Kidney capillary endothelial cell (primary cell): ENCODE measurements around the gene ALPK3.
A peak's percentile ranks its signal among the peaks of the same experiment; 100 is the strongest.

ENCODE experiments used
- DNase-seq: peaks from one replicate; pipeline ENCODE4 v3.0.0-alpha.2; 2018; ENCODE audit warnings: low spot score

Gene ALPK3

GRCh38 chr15:84893607-84894006 lies 76.5 kb downstream of the ALPK3 start:
- DNase-seq = no peak

DNA sequence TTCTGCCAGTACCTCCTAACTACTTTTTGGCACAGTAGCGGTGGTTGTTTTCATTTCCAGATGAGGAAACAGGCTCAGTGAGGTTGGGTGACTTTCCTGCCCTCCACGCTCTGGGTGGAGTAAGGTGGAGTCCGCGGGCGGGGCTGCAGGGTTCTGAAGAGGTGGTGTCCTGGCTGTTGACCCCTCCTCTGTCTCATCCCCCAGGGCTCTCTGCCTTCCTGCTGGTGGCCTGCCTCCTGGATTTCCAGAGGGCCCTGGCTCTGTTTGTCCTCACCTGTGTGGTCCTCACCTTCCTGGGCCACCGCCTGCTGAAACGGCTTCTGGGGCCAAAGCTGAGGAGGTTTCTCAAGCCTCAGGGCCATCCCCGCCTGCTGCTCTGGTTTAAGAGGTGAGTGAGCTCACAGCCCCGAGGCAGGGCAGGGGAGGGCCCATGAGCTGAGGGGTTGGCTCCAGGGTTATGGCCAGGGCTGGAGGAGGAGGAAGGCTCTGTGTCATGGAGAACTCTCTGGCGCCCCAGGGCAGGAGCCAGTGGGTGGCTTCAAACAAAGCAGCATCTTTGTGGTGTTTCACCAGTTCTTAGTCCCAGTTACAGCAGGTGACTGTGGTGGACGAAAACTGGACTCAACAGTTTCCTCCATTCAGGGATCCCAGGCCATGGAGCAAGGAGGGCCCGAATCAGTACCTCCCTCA lies 77.7 kb downstream of the ALPK3 start:
- DNase-seq = no peak

DNA sequence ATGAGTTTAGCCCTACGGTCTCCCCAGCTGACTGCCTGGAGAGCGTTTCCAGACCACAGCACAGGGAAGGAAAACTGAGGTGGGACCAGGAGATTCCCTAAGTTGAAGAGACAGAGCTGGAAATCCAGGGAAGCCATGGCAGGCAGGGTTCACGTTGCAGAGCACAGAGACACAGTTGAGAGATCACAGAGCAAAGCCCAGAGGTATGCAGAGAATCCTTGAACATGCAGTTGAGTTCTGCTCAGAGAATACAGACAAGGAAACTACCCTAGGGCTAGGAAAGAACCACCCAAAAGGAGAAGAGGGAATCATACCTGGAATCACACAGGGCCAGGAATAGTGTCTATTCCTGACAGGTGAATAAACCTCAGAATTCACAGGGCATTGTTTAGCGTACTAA lies 81.6 kb downstream of the ALPK3 start:
- no peak for DNase-seq

GRCh38 chr15:84899750-84900149 lies 82.6 kb downstream of the ALPK3 start:
- no peak for DNase-seq

DNA sequence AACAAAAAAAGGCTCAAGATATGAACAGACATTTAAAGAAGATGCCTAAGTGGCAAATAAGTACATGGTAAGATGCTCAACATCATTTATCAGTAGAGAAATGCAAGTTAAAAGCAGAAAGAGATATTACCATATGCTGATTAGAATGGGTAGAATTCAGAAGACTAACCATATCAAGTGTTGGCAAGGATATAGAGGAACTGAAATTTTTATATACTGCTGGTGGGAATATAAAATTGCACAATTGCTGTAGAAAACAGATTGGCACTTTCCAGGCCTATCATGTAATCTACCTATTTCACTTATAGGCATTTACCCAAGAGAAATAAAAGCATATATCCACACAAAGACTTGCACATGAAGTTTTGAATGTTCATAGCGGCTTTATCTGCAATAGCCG lies 84.4 kb downstream of the ALPK3 start:
- no peak for DNase-seq

DNA sequence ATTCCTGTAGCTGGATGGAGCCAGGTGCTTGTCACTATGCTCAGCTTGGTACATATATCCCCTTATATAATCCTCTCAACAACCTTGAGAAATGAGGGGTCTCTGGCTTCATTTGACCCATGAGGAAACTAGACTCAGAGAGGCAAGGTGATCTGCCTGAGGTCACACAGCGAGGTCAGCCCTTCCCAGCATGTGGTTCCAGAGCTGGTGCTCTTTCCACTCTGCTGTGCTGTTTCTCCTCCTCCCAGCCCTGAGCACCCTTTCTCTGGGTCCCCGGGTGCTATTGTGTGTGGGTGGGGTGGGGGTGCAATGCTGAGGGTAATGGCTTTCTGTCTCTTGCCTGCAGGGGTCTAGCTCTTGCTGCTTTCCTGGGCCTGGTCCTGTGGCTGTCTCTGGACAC lies 86.6 kb downstream of the ALPK3 start:
- DNase-seq = no peak

- DNase-seq = no peak
Measured at GRCh38 chr15:84904419-84904818, 87.3 kb downstream of the ALPK3 start.

DNA sequence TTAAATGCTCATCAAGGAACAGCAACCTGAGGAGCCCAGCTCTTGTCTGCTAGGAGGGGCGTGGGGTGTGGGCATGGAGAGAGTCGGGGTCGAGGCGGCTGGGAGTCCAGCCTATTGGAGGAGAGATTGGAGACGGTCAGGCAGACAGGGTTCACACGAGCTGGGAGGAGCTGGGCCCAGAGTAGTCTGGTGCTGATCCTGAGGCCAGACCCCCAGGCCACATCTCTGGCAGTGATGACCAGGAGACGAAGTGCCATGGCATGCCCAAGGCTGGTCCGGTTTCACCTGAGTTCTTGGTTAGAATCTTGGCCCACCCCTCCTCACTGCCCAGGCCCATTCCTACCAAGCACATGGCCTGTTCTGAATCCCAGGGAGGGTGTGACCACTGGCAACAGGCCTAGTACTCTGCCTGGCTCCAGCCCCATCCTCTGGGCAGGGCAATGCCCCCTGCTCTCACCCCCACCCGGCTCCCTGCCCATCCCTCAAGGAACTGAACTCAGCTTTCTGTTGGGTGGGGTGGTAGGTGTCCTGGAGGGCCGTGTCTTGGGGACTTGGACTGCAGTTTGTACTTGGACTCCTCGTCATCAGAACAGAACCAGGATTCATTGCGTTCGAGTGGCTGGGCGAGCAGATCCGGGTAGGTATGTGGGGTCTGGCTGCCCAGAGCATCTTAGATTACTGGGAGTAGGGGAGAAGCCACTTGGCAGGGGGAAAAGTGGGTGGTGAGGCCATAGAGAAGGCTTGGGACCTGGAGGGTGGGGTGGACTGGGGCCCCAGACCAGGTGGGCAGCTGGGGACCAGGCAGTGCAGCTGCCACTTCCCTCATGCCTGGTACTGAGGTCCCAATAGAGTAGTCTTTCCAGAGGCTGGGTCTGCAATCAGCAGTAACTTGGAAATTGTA lies 88.1 kb downstream of the ALPK3 start:
- no peak for DNase-seq

DNA sequence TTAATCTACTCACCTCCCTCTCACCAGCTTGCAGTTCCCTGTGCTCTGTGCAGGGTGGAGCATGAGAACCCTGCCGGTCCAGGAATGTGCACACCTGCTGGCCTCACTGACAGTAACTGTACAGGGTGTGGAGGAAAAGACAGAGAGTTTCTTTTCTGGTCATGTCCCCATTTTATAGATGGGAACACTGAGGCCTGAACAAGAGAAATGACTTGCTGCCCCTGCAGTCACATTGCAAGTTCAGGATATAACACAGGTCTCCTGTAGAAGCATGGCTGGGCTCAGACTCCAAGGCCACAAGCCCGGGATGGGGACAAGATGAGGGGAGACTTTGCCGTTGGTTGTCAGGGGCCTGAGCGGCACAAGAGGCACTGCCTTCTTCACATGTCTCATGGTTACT lies 90.6 kb downstream of the ALPK3 start:
- DNase-seq = no peak

DNA sequence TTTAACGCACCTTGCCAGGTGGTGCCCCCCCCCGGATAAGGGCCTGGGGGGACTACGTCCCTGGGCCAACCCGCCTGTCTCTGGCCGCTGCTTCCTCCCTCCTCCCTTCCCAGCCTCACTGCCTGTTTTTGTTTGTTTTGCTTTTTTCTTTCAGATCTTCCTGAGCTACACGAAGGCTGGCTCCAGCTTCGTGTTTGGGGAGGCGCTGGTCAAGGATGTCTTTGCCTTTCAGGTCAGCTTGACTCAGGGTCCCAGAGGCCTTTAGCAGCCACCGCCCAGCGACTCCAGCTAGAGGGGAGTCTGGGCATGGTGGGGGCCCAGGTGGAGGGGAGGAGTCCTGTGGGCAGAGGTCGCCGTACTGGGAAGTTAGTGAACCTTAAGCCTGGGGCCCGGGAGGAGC lies 91.4 kb downstream of the ALPK3 start:
- DNase-seq = no peak

- no peak for DNase-seq
Measured at GRCh38 chr15:84909029-84909428, 91.9 kb downstream of the ALPK3 start.

GRCh38 chr15:84909782-84910181 lies 92.6 kb downstream of the ALPK3 start:
- DNase-seq = no peak

- no peak for DNase-seq
Measured at GRCh38 chr15:84910928-84911623, 93.9 kb downstream of the ALPK3 start.

- peak; percentile 97 for DNase-seq
Measured at GRCh38 chr15:84911879-84912660, 94.9 kb downstream of the ALPK3 start.

- no peak for DNase-seq
Measured at GRCh38 chr15:84913360-84913723, 96.2 kb downstream of the ALPK3 start.

DNA sequence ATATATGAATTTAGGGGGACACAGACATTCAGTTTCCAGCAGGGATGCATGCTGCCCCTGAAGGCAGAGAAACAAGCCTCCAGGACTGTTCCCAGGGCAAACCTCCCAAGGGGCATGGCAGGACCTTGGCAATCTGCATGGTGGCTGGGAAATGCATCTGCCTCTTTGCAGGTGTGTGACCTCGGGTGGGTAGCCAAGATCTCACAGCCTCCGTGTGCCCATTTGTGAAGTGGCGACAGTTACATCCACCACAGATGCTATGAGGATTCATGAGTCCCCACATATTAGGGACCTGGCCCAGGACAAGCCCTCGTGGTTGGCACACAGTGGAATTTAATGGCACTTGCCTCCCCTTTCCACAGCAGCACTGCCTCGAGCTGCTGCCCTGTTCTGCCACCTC lies 97.2 kb downstream of the ALPK3 start:
- no peak for DNase-seq

DNA sequence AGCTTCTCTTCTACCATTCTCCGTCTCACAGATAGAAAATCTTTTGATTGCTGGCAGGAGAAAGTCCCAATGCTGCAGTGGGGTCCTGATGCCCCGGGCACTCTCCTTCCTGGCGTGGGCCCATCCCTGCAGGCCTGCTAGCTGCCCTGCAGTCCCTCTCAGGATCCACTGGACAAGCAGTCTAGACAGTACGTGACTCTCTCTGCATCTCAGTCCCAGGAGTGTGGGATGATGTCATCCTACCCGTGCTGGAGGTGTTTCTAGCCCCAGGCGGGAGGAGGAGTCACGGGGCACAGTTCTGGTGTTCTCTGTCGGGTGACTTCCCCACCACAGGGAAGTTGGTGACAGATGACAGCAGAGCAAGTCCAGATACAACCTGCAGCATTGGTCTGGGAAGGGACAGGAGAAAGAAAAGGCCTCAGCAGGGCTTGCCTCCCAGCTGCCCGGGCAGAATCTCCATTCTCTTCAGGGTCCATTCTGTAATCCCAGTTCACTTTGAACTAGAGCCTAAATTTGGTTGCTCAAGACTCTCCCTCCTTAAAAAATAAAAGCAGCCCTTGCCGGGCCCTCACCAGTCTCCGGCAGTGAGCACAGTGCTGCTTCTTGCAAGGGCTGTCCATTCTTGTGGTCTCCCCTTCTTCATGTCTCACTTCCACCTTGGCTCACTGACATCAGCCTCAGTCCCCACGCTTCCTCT lies 97.9 kb downstream of the ALPK3 start:
- DNase-seq = peak; percentile 83

DNA sequence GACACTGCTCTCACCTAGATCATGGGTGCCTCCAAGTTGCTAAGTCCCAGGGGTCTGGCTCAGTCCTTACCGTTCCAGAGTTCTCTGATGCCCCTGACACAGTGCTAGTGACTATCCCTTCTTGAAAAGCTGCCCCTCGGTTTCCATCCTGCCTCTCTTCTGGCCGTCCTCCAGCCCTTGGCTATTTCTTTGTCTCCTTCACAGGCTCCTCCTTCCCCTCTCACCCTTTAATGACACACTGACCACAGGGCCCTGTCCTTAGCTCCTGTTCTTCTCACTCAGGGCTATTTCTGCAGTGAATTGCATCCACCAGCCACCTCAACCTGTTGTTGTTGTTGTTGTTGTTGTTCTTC lies 98.4 kb downstream of the ALPK3 start:
- DNase-seq = no peak

GRCh38 chr15:84917452-84917851 lies 100.3 kb downstream of the ALPK3 start:
- DNase-seq = no peak

GRCh38 chr15:84919106-84919667 lies 102.0 kb downstream of the ALPK3 start:
- no peak for DNase-seq

DNA sequence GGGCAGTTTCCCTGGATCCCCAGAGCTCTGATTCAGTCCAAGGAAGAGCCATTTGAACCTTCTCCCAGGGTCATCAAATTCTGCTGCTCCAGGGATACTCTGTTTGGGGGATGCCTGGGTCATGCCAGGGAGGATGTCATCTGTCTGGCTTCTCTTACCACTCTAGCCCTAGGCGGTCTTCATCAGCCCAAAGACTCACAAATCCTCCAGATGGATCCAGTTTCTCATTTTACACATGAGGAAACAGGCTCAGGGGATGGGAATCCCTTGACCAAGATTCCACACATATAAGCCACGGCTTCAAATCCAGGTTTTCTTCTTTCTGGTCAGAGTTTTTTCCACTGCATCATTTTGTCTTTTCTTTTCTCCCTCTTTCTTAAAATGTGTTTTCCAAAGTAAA lies 104.0 kb downstream of the ALPK3 start:
- no peak for DNase-seq
